Measurements from ENCODE around the gene CD83. TPM values are rescaled to one million over a fixed set of nuclear protein-coding genes. Genes with fewer than 3 reads are reported as not detected.
"Not testable (repeated sequence)": the region's sequence is repeated elsewhere in the genome, so short reads cannot be mapped to it uniquely, and the experiment has no call there.

The CD83 gene, protein sequence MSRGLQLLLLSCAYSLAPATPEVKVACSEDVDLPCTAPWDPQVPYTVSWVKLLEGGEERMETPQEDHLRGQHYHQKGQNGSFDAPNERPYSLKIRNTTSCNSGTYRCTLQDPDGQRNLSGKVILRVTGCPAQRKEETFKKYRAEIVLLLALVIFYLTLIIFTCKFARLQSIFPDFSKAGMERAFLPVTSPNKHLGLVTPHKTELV
- 1 to 10 TPM; 5.5 to 6.4 TPM for total RNA-seq

DNA sequence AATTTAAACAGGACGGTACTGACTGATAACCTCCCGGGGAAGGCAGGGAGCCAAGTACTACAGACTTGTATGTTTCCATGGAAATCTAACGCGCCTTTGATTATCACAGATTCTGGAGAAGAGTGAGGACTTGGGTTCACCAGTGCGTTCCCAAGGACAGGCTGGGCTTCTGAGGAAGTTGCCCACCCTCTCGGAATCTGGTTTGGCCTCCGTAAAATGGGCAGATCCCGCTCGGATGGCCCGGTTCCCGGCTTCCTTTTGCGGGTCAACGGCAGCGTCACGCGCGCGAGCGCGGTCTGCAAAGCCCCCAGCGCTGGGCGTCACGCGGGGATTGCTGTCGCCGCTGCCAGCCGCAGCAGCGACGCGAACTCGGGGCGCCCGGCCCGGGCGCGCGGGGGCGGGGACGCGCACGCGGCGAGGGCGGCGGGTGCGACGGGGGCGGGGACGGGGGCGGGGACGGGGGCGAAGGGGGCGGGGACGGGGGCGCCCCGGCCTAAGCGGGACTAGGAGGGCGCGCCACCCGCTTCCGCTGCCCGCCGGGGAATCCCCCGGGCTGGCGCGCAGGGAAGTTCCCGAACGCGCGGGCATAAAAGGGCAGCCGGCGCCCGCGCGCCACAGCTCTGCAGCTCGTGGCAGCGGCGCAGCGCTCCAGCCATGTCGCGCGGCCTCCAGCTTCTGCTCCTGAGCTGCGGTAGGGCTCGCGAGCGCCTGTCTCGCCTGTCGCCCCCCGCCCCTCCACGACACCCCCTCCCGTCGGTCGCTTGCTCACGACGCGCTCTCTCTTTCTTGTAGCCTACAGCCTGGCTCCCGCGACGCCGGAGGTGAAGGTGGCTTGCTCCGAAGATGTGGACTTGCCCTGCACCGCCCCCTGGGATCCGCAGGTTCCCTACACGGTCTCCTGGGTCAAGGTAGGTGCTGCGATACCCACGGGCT is at the start of gene CD83:
CD83 (plus strand) TSS at position 615 of the 933 bp plus-strand sequence; CDS start at position 655, 40 bp downstream.
- peak within 1 kb of the TSS; percentile 72 for H3K27ac Mint-ChIP-seq
- no peaks in the 10 kb centered on the region for H3K9me3 Mint-ChIP-seq
- peaks cover 34% of the 10 kb centered on the region for H3K4me1 Mint-ChIP-seq
- ChIA-PET POLR2A (interaction anchor here (0.7 to 1.3 kb wide), 2 partner anchors 9 to 13 kb away, joined by 3 to 4 read pairs; no protein-coding TSS in a partner anchor), CTCF (interaction anchor here (0.6 kb wide), 1 partner anchor 323 kb away, joined by 4 read pairs; no protein-coding TSS in a partner anchor)
- H3K4me3 Mint-ChIP-seq = peak within 1 kb of the TSS; percentile 89
- peaks cover 27% of the 10 kb centered on the region for H3K27me3 Mint-ChIP-seq
- DNase-seq = peak; percentile 82
- H3K36me3 Mint-ChIP-seq (ENCODE audit: low read depth) = peaks cover 19% of the 10 kb centered on the region

DNA sequence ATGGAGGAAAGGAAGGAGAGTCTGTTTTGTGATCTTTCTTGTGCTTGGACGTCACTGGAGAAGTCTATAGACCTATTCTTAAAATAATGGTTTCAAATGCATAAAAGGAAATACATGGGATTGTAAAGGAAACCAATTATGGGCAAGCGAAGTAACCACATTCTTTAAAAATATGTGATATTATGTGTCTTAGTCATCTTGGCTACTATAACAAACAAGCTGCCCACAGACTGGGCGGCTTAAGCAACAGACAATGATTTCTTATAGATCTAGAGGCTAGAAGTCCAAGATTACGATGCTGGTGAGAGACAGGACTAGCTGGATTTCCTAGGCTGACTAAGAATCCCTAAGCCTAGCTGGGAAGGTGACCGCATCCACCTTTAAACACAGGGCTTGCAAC is 49.4 kb upstream of the CD83 start:
- POLR2A ChIA-PET = no interaction called here

DNA sequence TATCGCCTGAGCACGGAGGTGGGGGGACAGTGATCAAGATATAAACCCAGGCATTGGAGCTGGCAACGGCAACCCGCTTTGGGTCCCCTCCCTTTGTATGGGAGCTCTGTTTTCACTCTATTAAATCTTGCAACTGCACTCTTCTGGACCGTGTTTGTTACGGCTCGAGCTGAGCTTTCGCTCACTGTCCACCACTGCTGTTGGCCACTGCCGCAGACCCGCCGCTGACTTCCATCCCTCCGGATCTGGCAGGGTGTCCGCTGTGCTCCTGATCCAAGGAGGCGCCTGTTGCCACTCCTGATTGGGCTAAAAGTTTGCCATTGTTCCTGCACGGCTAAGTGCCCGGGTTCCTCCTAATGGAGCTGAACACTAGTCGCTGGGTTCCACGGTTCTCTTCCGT is 48.9 kb upstream of the CD83 start:
- DNase-seq = no peak
- Mint-ChIP-seq H3K9me3 (no peaks in the 10 kb centered on the region), H3K27me3 (peaks cover 9% of the 10 kb centered on the region), H3K27ac (no peak overlapping the region), H3K4me1 (peaks cover 25% of the 10 kb centered on the region), H3K4me3 (no peak overlapping the region), H3K36me3 (ENCODE audit: low read depth) (no peaks in the 10 kb centered on the region)
- ChIA-PET POLR2A (no interaction called here), CTCF (interaction anchor here (0.7 to 4.8 kb wide), 7 partner anchors 8 to 1424 kb away, joined by 3 to 54 read pairs (median 4); no protein-coding TSS in a partner anchor)

More for the DNA sequence above, 49.4 kb upstream of the CD83 start:
- no peaks in the 10 kb centered on the region for H3K36me3 Mint-ChIP-seq (ENCODE audit: low read depth)
- no peak overlapping the region for H3K4me3 Mint-ChIP-seq
- no peaks in the 10 kb centered on the region for H3K9me3 Mint-ChIP-seq
- H3K27ac Mint-ChIP-seq = no peak overlapping the region
- no peak for DNase-seq
- CTCF ChIA-PET = interaction anchor here (0.8 to 4.8 kb wide), 7 partner anchors 9 to 493 kb away, joined by 3 to 54 read pairs (median 4); partner anchors contain the start of gene SIRT5
- H3K27me3 Mint-ChIP-seq = peaks cover 9% of the 10 kb centered on the region
- peaks cover 24% of the 10 kb centered on the region for H3K4me1 Mint-ChIP-seq

DNA sequence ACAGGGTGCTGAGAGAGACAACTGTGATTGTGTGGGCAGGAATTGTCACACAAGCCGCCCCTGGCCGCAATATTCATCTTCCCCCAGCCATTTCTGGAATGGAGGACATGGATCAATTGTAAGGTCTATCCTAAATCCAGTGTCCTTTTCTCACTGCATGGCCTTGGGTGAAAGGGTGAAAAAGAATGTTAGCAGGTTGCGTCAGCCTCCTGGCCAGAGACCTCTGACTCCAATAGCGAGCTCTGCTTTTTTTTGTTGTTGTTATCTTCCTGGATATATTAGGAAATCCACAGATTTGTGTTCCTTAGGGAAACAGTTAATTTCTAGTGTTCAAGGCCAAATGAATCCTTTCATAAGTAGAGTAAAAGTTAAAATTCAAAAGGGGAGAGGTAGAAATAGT is 47.1 kb upstream of the CD83 start:
- H3K27me3 Mint-ChIP-seq = peaks cover under 1% of the 10 kb centered on the region
- H3K36me3 Mint-ChIP-seq (ENCODE audit: low read depth) = no peaks in the 10 kb centered on the region
- no peak overlapping the region for H3K4me3 Mint-ChIP-seq
- no peak overlapping the region for H3K27ac Mint-ChIP-seq
- ChIA-PET CTCF (no interaction called here), POLR2A (no interaction called here)
- DNase-seq = no peak
- H3K4me1 Mint-ChIP-seq = peaks cover 41% of the 10 kb centered on the region
- no peaks in the 10 kb centered on the region for H3K9me3 Mint-ChIP-seq

DNA sequence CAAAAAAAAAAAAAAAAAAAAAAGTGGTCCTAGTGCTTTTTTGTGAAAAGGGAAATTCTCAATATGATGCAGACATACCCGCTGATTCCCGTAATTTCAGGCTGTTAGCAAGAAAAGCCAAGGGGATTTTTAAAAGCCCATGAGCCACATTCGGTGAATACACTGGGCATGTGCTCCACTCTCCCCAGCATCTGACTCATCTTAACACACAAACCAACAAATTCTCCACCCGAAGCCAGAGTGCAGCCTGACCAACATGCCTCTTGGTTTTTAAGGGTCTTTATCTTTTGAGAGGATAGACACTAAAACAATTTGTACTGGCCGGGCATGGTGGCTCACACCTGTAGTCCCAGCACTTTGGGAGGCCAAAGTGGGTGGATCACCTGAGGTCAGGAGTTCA is 45.5 kb upstream of the CD83 start:
- Mint-ChIP-seq H3K36me3 (ENCODE audit: low read depth) (no peaks in the 10 kb centered on the region), H3K27ac (no peak overlapping the region), H3K27me3 (no peaks in the 10 kb centered on the region), H3K4me3 (no peak overlapping the region), H3K4me1 (peaks cover 45% of the 10 kb centered on the region), H3K9me3 (no peaks in the 10 kb centered on the region)
- ChIA-PET CTCF (interaction anchor here (0.6 kb wide), 1 partner anchor 302 kb away, joined by 3 read pairs; no protein-coding TSS in a partner anchor), POLR2A (interaction anchor here (0.6 kb wide), 1 partner anchor 1817 kb away, joined by 3 read pairs; no protein-coding TSS in a partner anchor)
- no peak for DNase-seq

DNA sequence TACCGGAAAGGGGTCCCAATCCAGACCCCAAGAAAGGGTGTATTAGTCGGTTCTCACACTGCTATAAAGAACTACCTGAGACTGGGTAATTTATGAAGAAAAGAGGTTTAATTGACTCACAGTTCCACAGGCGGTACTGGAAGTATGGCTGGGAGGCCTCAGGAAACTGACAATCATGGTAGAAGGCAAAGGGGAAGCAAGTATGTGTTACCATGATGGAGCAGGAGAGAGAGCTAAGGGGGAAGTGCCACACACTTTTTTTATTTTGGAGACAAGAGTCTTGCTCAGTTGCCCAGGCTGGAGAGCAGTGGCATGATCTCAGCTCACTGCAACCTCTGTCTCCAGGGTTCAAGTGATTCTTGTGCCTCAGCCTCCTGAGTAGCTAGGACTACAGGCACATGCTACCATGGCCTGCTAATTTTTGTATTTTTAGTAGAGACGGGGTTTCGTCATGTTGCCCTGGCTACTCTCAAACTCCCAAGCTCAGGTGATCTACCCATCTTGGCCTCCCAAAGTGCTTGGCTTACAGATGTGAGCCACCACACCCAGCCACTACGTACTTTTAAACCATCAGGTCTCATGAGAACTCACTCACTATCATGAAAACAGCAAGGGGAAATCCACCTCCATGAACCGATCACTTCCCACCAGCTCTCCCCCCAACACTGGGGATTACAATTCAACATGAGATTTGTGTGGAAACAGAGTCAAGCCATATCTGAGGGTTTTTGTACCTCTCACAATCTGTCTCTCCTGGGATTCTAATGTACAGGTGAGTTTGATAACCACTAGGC is 43.8 kb upstream of the CD83 start:
- H3K9me3 Mint-ChIP-seq; H3K27me3 Mint-ChIP-seq; POLR2A ChIA-PET; DNase-seq; H3K27ac Mint-ChIP-seq; H3K36me3 Mint-ChIP-seq (ENCODE audit: low read depth); H3K4me3 Mint-ChIP-seq: not testable (repeated sequence)
- CTCF ChIA-PET = interaction anchor here (0.6 to 4.2 kb wide), 4 partner anchors 7 to 742 kb away, joined by 3 to 37 read pairs (median 4); no protein-coding TSS in a partner anchor
- H3K4me1 Mint-ChIP-seq = peaks cover 42% of the 10 kb centered on the region

DNA sequence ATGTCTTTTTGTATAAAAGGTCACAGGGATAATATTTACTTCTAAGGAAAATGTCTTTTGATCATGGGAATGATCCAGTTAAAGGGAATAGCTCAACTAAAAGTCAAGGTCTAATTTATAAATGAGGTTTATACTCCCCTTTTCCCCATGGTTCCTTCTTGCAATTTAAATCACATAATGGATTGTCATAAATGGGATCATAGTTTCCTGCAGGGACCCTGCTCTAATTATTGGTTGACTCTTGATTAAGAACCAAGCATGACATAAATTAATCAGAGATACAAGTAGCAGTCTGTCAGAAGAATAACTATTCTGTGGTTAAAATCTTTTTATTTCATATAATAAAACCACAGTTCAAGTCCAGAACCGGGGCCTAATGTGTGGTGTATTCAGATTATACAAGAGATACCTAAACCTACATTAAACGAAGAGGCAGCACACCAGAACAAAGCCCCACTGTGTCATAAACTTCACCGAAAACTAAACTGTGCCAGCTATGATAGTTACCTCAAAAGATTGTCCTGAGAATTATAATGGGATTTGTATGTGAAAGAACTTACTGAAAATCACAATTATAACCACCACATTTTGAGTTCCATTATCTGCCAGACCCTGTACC is 43.0 kb upstream of the CD83 start:
- H3K36me3 Mint-ChIP-seq (ENCODE audit: low read depth) = no peaks in the 10 kb centered on the region
- H3K4me3 Mint-ChIP-seq = peak overlapping the region; percentile 73
- no peaks in the 10 kb centered on the region for H3K27me3 Mint-ChIP-seq

DNA sequence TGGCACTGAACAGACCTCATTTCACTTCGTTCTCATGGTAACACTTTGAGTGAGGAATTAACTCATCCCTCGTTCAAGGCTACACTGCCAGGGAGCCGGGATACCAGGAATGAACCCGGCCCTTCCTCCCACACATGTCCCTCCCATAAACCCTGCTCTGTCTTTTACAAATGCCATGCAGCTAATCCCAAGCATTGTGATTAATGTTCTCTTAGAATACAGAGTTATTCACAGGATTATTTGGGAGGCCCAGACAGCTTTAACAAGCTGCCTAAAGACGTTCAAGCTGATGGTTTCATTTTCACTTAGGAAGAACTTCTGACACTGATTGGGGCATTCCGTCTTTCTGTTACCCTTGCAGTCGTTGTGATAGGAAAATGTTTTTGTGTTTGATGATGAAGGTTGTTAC is 42.5 kb upstream of the CD83 start:
- no peaks in the 10 kb centered on the region for H3K36me3 Mint-ChIP-seq (ENCODE audit: low read depth)
- H3K4me3 Mint-ChIP-seq = peak overlapping the region; percentile 73
- H3K4me1 Mint-ChIP-seq = peaks cover 44% of the 10 kb centered on the region
- no peak for DNase-seq
- H3K27ac Mint-ChIP-seq = peak overlapping the region; percentile 82
- H3K27me3 Mint-ChIP-seq = no peaks in the 10 kb centered on the region
- no peaks in the 10 kb centered on the region for H3K9me3 Mint-ChIP-seq
- ChIA-PET CTCF (interaction anchor here (0.5 to 4.2 kb wide), 6 partner anchors 9 to 744 kb away, joined by 3 to 37 read pairs (median 3); no protein-coding TSS in a partner anchor), POLR2A (interaction anchor here (0.7 to 1.3 kb wide), 5 partner anchors 8 to 744 kb away, joined by 3 to 4 read pairs (median 3); partner anchors contain the start of genes RANBP9 and SIRT5)

More for the DNA sequence above, 43.0 kb upstream of the CD83 start:
- ChIA-PET POLR2A (interaction anchor here (0.7 to 1.3 kb wide), 6 partner anchors 8 to 743 kb away, joined by 3 to 4 read pairs (median 3); partner anchors contain the start of genes RANBP9 and SIRT5), CTCF (interaction anchor here (0.6 to 4.2 kb wide), 6 partner anchors 8 to 743 kb away, joined by 3 to 37 read pairs (median 3); no protein-coding TSS in a partner anchor)
- peak overlapping the region; percentile 82 for H3K27ac Mint-ChIP-seq
- H3K9me3 Mint-ChIP-seq = no peaks in the 10 kb centered on the region
- peaks cover 44% of the 10 kb centered on the region for H3K4me1 Mint-ChIP-seq
- no peak for DNase-seq

DNA sequence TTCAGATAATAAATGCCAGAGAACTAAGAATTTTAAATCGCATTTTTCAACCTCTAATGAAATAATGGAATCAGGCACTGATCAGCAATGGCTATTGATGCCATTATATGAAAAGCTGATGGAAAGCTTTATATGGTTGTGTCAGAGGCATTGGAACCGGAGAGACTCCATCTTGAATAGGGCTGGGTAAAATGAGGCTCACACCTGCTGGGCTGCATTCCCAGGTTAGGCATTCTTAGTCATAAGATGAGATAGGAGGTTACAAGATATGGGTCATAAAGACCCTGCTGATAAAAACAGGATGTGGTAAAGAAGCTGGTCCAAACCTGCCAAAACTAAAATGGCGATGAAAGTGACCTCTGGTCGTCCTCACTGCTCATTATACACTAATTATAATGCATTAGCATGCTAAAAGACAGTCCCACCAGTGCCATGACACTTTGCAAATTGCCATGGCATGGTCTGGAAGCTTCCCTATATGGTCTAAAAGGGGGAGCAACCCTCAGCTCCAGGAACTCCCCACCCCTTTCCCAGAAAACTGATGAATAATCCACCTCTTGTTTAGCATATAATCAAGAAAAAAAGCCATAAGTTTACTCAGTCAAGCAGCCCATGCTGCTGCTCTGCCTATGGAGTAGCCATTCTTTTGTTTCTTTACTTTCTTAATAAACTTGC is 40.2 kb upstream of the CD83 start:
- H3K36me3 Mint-ChIP-seq (ENCODE audit: low read depth) = no peaks in the 10 kb centered on the region
- no peak overlapping the region for H3K4me3 Mint-ChIP-seq
- POLR2A ChIA-PET = interaction anchor here (1.2 to 1.3 kb wide), 2 partner anchors 11 to 373 kb away, joined by 3 read pairs; no protein-coding TSS in a partner anchor
- H3K4me1 Mint-ChIP-seq = peaks cover 38% of the 10 kb centered on the region
- no peak overlapping the region for H3K27ac Mint-ChIP-seq
- DNase-seq = no peak
- CTCF ChIA-PET = interaction anchor here (1.3 to 4.2 kb wide), 3 partner anchors 9 to 503 kb away, joined by 3 to 37 read pairs (median 4); partner anchors contain the start of gene SIRT5
- no peaks in the 10 kb centered on the region for H3K9me3 Mint-ChIP-seq
- H3K27me3 Mint-ChIP-seq = no peaks in the 10 kb centered on the region

DNA sequence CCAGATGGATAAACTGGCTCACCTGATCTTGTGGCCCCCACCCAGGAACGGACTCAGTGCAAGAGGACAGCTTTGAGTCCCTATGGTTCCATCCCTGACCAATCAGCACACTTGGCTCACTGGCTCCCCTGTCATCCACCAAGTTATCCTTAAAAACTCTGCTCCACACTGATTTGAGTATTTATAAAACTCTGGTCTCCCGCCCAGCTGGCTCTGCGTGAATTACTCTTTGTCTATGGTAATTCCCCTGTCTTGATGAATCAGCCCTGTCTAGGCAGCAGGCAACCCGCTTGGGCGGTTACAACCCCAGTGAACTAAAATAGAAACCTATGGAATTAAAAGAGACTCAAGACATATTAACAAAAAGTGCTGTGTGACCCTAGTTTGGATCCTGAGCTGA is 38.1 kb upstream of the CD83 start:
- H3K27ac Mint-ChIP-seq = no peak overlapping the region
- H3K27me3 Mint-ChIP-seq = no peaks in the 10 kb centered on the region
- no peak for DNase-seq
- H3K36me3 Mint-ChIP-seq (ENCODE audit: low read depth) = no peaks in the 10 kb centered on the region
- POLR2A ChIA-PET = no interaction called here
- H3K4me3 Mint-ChIP-seq = no peak overlapping the region
- CTCF ChIA-PET = interaction anchor here (1.9 kb wide), 1 partner anchor 13 kb away, joined by 7 read pairs; no protein-coding TSS in a partner anchor
- no peaks in the 10 kb centered on the region for H3K9me3 Mint-ChIP-seq
- peaks cover 30% of the 10 kb centered on the region for H3K4me1 Mint-ChIP-seq

DNA sequence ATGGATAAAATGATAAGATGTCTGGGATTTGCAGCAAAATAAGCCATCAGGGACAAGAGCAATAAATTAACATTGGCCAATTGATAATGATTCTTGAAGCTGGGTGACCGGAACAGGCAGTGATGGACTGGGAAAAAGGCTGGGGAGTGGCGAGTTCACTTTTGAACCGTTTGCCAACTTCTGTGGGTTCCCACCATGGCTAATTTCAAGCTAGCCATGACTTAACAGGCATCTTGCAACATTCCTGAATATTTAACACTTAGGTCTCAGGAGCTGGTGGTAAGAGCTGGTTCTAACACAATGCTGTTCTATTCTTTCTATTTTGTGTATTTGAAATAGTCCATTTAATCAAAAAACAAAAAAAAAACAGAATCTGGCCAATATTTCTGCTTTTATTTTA is 37.6 kb upstream of the CD83 start:
- POLR2A ChIA-PET = no interaction called here
- no peak overlapping the region for H3K27ac Mint-ChIP-seq
- H3K9me3 Mint-ChIP-seq = no peaks in the 10 kb centered on the region
- no peak for DNase-seq
- H3K36me3 Mint-ChIP-seq (ENCODE audit: low read depth) = no peaks in the 10 kb centered on the region
- peaks cover 25% of the 10 kb centered on the region for H3K4me1 Mint-ChIP-seq
- H3K4me3 Mint-ChIP-seq = no peak overlapping the region
- CTCF ChIA-PET = interaction anchor here (1.9 kb wide), 1 partner anchor 13 kb away, joined by 7 read pairs; no protein-coding TSS in a partner anchor
- H3K27me3 Mint-ChIP-seq = no peaks in the 10 kb centered on the region

Measured in activated CD4-positive, alpha-beta memory T cell treated with anti-CD3 and anti-CD28 coated beads, Interleukin-2, amount 10 ng/mL, durations not matched to agents 7 days and 5 days (primary cell).